Measurements from ENCODE around the gene NPIPA3.

DNA sequence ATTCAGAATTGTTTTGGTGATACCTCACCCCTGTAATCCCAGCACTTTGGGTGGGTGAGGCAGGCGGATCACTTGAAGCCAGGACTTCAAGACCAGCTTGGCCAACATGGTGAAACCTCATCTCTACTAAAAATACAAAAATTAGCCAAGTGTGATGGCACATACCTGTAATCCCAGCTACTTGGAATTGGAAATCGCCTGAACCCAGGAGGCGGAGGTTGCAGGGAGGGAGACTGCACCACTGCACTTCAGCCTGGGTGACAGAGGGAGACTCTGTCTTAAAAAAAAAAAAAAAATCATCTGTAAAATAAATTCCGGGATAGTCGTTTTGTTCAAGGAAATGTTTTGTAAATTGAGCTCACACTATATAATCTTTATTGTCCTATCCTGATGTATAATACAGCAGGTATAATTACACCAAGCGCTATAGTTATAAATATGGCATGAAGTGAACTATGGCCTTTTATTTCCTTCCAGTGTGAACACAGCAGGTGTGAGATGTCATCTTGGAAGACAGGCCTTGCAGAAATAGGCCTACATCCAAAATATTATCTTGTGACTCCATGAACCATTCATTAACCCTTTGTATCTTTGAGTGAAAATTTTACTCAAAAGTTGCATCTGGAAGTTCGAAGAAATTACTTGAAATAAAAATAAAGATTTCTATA lies 34.5 kb upstream of the NPIPA3 start:
- TF ChIP-seq CTCF (IDR thresholded peaks at IDR 0.05) (no peak), POLR2A (IDR thresholded peaks at IDR 0.05) (no peak)
